Colonic mucosa (tissue), 4 donors: ENCODE data around the gene MSI2. TPM values are rescaled to one million over a fixed set of nuclear protein-coding genes. Genes with fewer than 3 reads are reported as not detected.
"Not testable (repeated sequence)": the region's sequence is repeated elsewhere in the genome, so short reads cannot be mapped to it uniquely, and the experiment has no call there.

Source experiments
- DNase-seq: peaks from one replicate; pipeline ENCODE4 v3.0.0-alpha.2; 2020
- H3K27ac ChIP-seq: fragments of 200-600 bp; one replicate; pipeline ENCODE4 v1.8.0; 2021
- H3K27me3 ChIP-seq: fragments of 200-600 bp; one replicate; pipeline ENCODE4 v1.8.0; 2021
- H3K36me3 ChIP-seq: fragments of 200-600 bp; one replicate; pipeline ENCODE4 v1.8.0; 2021
- H3K4me1 ChIP-seq: fragments of 200-600 bp; one replicate; pipeline ENCODE4 v1.8.0; 2021; ENCODE audit warnings: mild to moderate bottlenecking
- H3K4me3 ChIP-seq: fragments of 200-600 bp; one replicate; pipeline ENCODE4 v1.8.0; 2021
- H3K9ac ChIP-seq, 2 donors: one replicate each; pipeline ENCODE4 v1.7.0; 2013; ENCODE audit warnings: control low read depth in 2 of 2, low read depth in 2 of 2, low read length in 2 of 2
- H3K9me3 ChIP-seq: fragments of 200-600 bp; one replicate; pipeline ENCODE4 v1.8.0; 2021
- intact Hi-C: fragments of 100-400 bp; cut with DNase I; formaldehyde crosslinking; loops from one replicate; pipeline ENCODE4 v1.14.1; 2022
- total RNA-seq, 2 donors: library from RNA; stranded (reverse); fragmentation: NEBNext Ultra II Directional in 1 of 2; extraction: Animal tissue kit (Norgen Biotek cat#: 25700) in 1 of 2; gene quantifications; one replicate each; pipeline ENCODE4 v1.2.1, GENCODE V29; 2021
- TF ChIP-seq, protein P1 (sequence below): fragments of 200-600 bp; IDR thresholded peaks from one replicate; pipeline ENCODE4 v1.8.0; 2022; ENCODE audit warnings: antibody characterized with exemption, mild to moderate bottlenecking
- donor health status: healthy.
- donor health status: DM: no; HTN: no; CAD: no.
- donor health status: DM: no; HTN: no; CAD: no.

Gene MSI2
- total RNA-seq, 2 donors from 2014 or later: 61.6 to 75.4 TPM

DNA sequence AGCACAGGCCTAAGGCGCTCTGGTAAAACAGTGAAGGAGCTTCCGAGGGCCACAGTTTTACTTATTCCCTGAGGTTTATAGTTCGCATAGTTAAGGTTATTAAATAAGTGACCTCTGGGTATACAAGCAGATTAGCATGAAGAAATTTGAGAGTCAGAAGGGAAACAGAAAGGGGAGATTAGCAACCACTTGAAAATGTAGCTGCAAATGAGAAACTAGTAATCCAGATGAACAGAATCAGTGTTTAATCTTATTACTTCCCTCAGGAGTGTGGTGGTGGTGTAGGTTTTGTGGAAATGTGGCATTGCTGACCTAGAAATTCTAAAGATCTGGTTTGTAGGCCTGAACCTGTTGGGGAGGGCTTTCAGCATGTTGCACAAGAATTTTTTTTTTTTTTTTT lies 358.4 kb downstream of the MSI2 start:
- no peaks in the 10 kb centered on the region for H3K27me3 ChIP-seq
- no peaks in the 10 kb centered on the region for H3K9me3 ChIP-seq
- H3K9ac ChIP-seq: no peak overlapping the region
- no peak overlapping the region for H3K4me3 ChIP-seq
- TF ChIP-seq, protein P1, sequence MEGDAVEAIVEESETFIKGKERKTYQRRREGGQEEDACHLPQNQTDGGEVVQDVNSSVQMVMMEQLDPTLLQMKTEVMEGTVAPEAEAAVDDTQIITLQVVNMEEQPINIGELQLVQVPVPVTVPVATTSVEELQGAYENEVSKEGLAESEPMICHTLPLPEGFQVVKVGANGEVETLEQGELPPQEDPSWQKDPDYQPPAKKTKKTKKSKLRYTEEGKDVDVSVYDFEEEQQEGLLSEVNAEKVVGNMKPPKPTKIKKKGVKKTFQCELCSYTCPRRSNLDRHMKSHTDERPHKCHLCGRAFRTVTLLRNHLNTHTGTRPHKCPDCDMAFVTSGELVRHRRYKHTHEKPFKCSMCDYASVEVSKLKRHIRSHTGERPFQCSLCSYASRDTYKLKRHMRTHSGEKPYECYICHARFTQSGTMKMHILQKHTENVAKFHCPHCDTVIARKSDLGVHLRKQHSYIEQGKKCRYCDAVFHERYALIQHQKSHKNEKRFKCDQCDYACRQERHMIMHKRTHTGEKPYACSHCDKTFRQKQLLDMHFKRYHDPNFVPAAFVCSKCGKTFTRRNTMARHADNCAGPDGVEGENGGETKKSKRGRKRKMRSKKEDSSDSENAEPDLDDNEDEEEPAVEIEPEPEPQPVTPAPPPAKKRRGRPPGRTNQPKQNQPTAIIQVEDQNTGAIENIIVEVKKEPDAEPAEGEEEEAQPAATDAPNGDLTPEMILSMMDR: no peak
- H3K36me3 ChIP-seq: no peaks in the 10 kb centered on the region
- intact Hi-C loops: no loop called here
- H3K4me1 ChIP-seq: no peaks in the 10 kb centered on the region
- DNase-seq: no peak
- H3K27ac ChIP-seq: no peak overlapping the region

DNA sequence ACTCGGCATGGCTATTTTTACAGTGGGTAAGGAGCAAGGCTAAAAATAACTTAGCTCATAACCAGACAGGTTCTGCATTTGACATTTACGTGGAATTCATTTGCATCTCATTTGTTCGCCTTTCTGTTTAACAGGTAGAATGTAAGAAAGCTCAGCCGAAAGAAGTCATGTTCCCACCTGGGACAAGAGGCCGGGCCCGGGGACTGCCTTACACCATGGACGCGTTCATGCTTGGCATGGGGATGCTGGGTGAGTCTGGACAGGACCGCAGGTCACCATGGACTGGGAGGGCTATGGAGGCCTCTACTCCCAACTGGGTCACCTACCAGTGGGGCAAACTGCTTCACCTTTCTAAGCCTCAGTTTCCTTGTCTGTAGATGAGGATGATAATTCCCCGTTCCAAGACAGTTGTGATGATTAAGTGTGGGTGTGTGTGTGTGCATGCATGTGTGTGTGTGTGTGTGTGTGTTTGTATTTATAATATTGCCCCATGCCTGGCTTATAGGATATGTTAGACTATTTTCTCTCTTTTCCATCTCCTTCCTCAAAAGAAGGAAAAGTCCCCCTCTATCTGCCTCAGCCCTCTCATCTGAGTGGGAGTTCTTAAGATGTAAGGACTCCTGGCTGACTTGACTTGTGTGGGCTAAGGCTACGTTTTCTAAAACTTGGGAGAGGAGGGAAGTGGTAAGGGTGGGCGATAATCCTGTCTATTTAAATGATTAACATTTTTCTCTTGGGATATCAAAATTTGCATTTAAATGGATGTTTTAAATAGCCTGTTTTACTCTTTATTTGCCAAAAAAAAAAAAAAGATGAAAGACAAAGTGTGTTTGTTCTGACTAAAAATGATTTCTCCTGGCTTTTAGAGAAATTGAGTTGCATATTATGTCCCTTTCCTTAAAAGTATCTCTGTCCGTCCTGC lies 359.8 kb downstream of the MSI2 start:
- Histone ChIP-seq H3K27ac (no peak overlapping the region), H3K36me3 (no peaks in the 10 kb centered on the region), H3K9ac (no peak overlapping the region), H3K4me1 (no peaks in the 10 kb centered on the region), H3K9me3 (no peaks in the 10 kb centered on the region), H3K27me3 (no peaks in the 10 kb centered on the region), H3K4me3 (no peak overlapping the region)
- TF ChIP-seq, protein P1: no peak
- intact Hi-C loops: no loop called here
- no peak for DNase-seq

DNA sequence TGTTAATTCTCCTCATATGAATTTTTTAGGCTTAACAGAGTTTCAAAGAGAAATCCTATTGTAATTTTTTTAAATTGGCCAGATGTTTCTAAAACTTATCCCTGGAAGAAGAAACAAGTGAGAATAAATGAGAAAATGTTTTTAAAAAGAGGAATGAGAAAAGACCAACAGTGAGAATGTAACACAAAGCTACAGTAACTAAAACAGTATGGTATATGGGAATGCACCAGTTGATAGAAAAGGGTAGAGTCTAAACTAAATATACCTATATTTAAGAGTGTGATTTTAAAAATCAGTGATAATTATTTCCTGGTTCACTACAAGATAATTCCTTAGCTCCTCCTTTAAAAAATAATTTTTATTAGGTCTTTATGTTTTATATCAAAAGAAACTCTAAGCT lies 360.9 kb downstream of the MSI2 start:
- Histone ChIP-seq H3K9me3 (no peaks in the 10 kb centered on the region), H3K36me3 (no peaks in the 10 kb centered on the region), H3K27me3 (no peaks in the 10 kb centered on the region), H3K9ac (no peak overlapping the region), H3K27ac (no peak overlapping the region), H3K4me1 (no peaks in the 10 kb centered on the region), H3K4me3 (no peak overlapping the region)
- intact Hi-C loops: no loop called here
- no peak for DNase-seq
- TF ChIP-seq, protein P1: no peak

DNA sequence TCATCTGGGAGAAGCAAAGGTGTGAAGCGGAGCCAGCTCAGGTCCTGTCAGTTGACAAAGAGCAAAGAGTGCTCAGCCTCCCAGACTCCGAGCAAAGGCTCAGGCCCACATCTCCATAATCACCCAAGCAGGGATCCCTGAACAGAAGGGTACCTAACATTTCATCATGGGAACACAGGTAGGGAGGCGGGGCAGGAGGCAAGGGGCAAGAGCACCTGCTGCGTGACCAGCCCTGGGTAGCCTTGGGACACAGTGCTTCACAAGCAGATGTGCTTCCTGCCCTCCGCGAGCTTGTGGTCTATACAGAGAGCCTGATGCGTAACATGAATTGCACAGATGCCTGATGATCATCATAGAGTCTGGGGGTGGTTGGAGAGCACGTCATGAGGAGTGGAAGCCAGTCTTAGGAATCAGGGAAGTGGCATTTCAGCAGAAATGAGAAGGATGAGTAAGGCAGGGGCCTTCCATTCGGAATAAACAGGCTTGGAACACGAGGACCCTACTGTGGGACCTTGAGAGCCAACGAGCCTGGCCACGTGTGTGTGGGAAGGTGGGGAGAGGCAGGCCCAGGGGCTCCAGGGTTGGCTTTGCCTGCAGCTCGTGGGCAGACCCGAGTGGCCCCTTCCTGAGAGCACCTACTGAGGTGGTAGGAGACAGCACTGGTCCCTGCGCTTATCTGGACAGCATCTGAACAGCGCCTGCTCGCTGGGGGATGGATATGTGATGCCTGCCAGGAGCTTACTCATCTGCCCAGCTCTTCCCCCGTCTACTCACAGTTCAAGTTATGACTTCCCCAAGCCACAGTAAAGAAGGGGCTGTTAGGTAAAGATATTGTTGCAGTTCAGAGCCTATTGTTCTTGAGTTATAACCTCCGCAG lies 363.0 kb downstream of the MSI2 start:
- TF ChIP-seq, protein P1: no peak
- no peak for DNase-seq
- Histone ChIP-seq H3K4me3 (no peak overlapping the region), H3K9me3 (no peaks in the 10 kb centered on the region), H3K4me1 (no peaks in the 10 kb centered on the region), H3K27me3 (no peaks in the 10 kb centered on the region), H3K36me3 (no peaks in the 10 kb centered on the region), H3K9ac (no peak overlapping the region), H3K27ac (no peak overlapping the region)
- intact Hi-C loops: no loop called here

DNA sequence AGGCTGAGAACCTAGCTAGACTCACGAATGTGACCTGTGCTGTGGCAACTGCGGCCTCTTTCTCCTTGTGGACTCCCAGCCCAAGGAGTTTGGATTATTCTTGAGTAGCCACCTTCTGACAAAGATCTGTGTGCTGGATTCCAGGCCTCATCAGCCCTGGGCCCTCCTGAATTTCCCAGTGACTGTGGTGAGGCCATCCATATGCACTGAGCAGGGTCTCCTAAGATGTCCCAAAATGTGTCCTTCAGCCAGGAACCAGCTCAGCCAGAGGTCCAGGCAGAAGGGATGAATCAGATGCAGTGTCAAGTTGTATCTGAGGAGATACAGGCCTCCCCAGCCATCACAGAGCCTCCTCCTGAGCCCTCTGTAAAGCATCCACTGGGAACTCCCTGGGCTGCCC lies 364.3 kb downstream of the MSI2 start:
- no peak for DNase-seq
- Histone ChIP-seq H3K36me3 (no peaks in the 10 kb centered on the region), H3K27ac (no peak overlapping the region), H3K9me3 (no peaks in the 10 kb centered on the region), H3K27me3 (no peaks in the 10 kb centered on the region), H3K4me1 (no peaks in the 10 kb centered on the region), H3K4me3 (no peak overlapping the region), H3K9ac (no peak overlapping the region)
- TF ChIP-seq, protein P1: no peak
- intact Hi-C loops: no loop called here

DNA sequence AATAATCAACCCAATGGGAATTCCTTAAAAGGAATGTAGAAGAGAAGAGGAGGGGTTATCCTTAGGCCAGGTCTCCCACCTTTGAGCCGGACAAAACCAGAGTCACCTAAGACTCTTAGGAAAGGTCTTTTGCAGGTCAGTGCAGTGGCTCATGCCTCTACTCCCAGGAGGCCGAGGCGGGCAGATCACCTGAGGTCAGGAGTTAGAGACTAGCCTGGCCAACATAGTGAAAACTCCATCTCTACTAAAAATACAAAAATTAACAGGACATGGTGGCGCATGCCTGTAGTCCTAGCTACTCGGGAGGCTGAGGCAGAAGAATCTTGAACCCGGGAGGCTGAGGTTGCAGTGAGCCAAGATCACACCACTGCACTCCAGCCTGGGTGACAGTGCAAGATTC lies 365.5 kb downstream of the MSI2 start:
- H3K4me3 ChIP-seq, intact Hi-C loops, H3K36me3 ChIP-seq, H3K9ac ChIP-seq, H3K4me1 ChIP-seq, H3K9me3 ChIP-seq, H3K27me3 ChIP-seq, DNase-seq, H3K27ac ChIP-seq: not testable (repeated sequence)
